HEK293 (cell line): ENCODE results near the gene CTNNA2.

Experiments
- CTCF ChIA-PET: fragments of 350-600 bp; formaldehyde crosslinking; extraction: SDS; loops from one replicate; lab custom pipeline; 2021; ENCODE audit warnings: antibody characterized with exemption; lab: Yijun Ruan, JAX
- POLR2A ChIA-PET: fragments of 300-600 bp; formaldehyde crosslinking; extraction: SDS; loops from one replicate; lab custom pipeline; 2020; ENCODE audit warnings: antibody characterized with exemption, inconsistent platforms; lab: Yijun Ruan, JAX
- H3K27ac ChIP-seq: fragments of 200-500 bp; sonication (Bioruptor generic); 2 replicates; pipeline ENCODE4 v1.5.1; 2014; ENCODE audit warnings: low read depth, low read length, control low read depth, inconsistent platforms; ENCODE audit errors: extremely low read depth
- H3K36me3 ChIP-seq, 2 experiments: fragments of 200-500 bp in 1 of 2; sonication (Bioruptor generic) in 1 of 2; 1 replicate in 1 of 2; 2 replicates in 1 of 2; pipeline ENCODE4 v1.5.1; 2014 to 2017; ENCODE audit warnings: inconsistent platforms in 2 of 2, low read length in 2 of 2; ENCODE audit not compliant: control insufficient read depth in 2 of 2, insufficient read depth in 1 of 2
- H3K4me1 ChIP-seq: fragments of 200-500 bp; sonication (Bioruptor generic); 2 replicates; pipeline ENCODE4 v1.5.1; 2014; ENCODE audit warnings: mild to moderate bottlenecking, low read length, inconsistent platforms; ENCODE audit not compliant: control insufficient read depth, insufficient read depth
- H3K4me3 ChIP-seq: 2 replicates; pipeline ENCODE4 v1.5.1; 2011; ENCODE audit warnings: low read depth, mild to moderate bottlenecking, control low read depth, low read length, moderate library complexity
- H3K9me3 ChIP-seq: fragments of 200-500 bp; sonication (Bioruptor generic); 2 replicates; pipeline ENCODE4 v1.5.1; 2014; ENCODE audit warnings: low read depth, low read length, inconsistent platforms; ENCODE audit not compliant: control insufficient read depth, insufficient read depth
- HOXA7 ChIP-seq: sonication (generic); formaldehyde crosslinking; IDR thresholded peaks from 2 replicates; pipeline ENCODE4 v1.8.1; 2022; ENCODE audit warnings: missing genetic modification reagents, borderline replicate concordance
- KLF10 ChIP-seq: fragments of 450-650 bp; IDR thresholded peaks from 2 replicates; pipeline ENCODE4 v1.5.1; 2018; ENCODE audit warnings: missing biosample characterization, mild to moderate bottlenecking, missing genetic modification characterization
- KLF8 ChIP-seq: fragments of 450-650 bp; formaldehyde crosslinking; IDR thresholded peaks from 2 replicates; pipeline ENCODE4 v1.5.1; 2016; ENCODE audit warnings: missing biosample characterization, missing genetic modification characterization
- OVOL3 ChIP-seq: fragments of 450-650 bp; formaldehyde crosslinking; IDR thresholded peaks from 2 replicates; pipeline ENCODE4 v1.5.1; 2016; ENCODE audit warnings: missing biosample characterization, missing genetic modification characterization
- SP3 ChIP-seq: fragments of 450-650 bp; formaldehyde crosslinking; IDR thresholded peaks from 2 replicates; pipeline ENCODE4 v1.5.1; 2016; ENCODE audit warnings: missing biosample characterization, missing genetic modification characterization
- SP7 ChIP-seq: fragments of 450-650 bp; formaldehyde crosslinking; IDR thresholded peaks from 2 replicates; pipeline ENCODE4 v1.5.1; 2016; ENCODE audit warnings: missing biosample characterization, missing genetic modification characterization
- TRIM28 ChIP-seq: IDR thresholded peaks from 2 replicates; pipeline ENCODE4 v1.6.1; 2011; ENCODE audit warnings: low read length, control low read depth, borderline replicate concordance
- ZNF133 ChIP-seq: fragments of 450-650 bp; formaldehyde crosslinking; IDR thresholded peaks from 2 replicates; pipeline ENCODE4 v1.5.1; 2016; ENCODE audit warnings: missing biosample characterization, missing genetic modification characterization
- ZNF146 ChIP-seq: fragments of 450-650 bp; formaldehyde crosslinking; IDR thresholded peaks from 2 replicates; pipeline ENCODE4 v1.5.1; 2016; ENCODE audit warnings: missing biosample characterization, missing genetic modification characterization
- ZNF155 ChIP-seq: fragments of 450-650 bp; formaldehyde crosslinking; IDR thresholded peaks from 2 replicates; pipeline ENCODE4 v1.5.1; 2016; ENCODE audit warnings: missing biosample characterization, missing genetic modification characterization
- ZNF169 ChIP-seq: fragments of 450-650 bp; formaldehyde crosslinking; IDR thresholded peaks from 2 replicates; pipeline ENCODE4 v1.5.1; 2016; ENCODE audit warnings: missing biosample characterization, missing genetic modification characterization
- ZNF266 ChIP-seq: fragments of 450-650 bp; formaldehyde crosslinking; IDR thresholded peaks from 2 replicates; pipeline ENCODE4 v1.5.1; 2016; ENCODE audit warnings: missing biosample characterization, missing genetic modification characterization, low read depth
- ZNF423 ChIP-seq: fragments of 450-650 bp; formaldehyde crosslinking; IDR thresholded peaks from 2 replicates; pipeline ENCODE4 v1.5.1; 2016; ENCODE audit warnings: missing biosample characterization, missing genetic modification characterization
- ZNF548 ChIP-seq: fragments of 450-650 bp; formaldehyde crosslinking; IDR thresholded peaks from 2 replicates; pipeline ENCODE4 v1.5.1; 2016; ENCODE audit warnings: missing biosample characterization, missing genetic modification characterization
- ZNF549 ChIP-seq: fragments of 450-650 bp; IDR thresholded peaks from 2 replicates; pipeline ENCODE4 v1.5.1; 2018; ENCODE audit warnings: missing biosample characterization, missing genetic modification characterization, mild to moderate bottlenecking, inconsistent platforms, moderate library complexity
- ZNF560 ChIP-seq: fragments of 450-650 bp; formaldehyde crosslinking; IDR thresholded peaks from 2 replicates; pipeline ENCODE4 v1.5.1; 2017; ENCODE audit warnings: missing biosample characterization, missing genetic modification characterization, borderline replicate concordance
- ZNF561 ChIP-seq: fragments of 450-650 bp; IDR thresholded peaks from 2 replicates; pipeline ENCODE4 v1.5.1; 2018; ENCODE audit warnings: missing biosample characterization, missing genetic modification characterization, borderline replicate concordance
- ZNF571 ChIP-seq: fragments of 450-650 bp; formaldehyde crosslinking; IDR thresholded peaks from 2 replicates; pipeline ENCODE4 v1.5.0; 2017; ENCODE audit warnings: missing biosample characterization, missing genetic modification characterization
- ZNF610 ChIP-seq: fragments of 450-650 bp; formaldehyde crosslinking; IDR thresholded peaks from 2 replicates; pipeline ENCODE4 v1.5.1; 2016; ENCODE audit warnings: missing biosample characterization, missing genetic modification characterization, borderline replicate concordance
- ZNF792 ChIP-seq: fragments of 450-650 bp; formaldehyde crosslinking; IDR thresholded peaks from 2 replicates; pipeline ENCODE4 v1.5.1; 2016; ENCODE audit warnings: missing biosample characterization, missing genetic modification characterization
- ZSCAN16 ChIP-seq: fragments of 450-650 bp; formaldehyde crosslinking; IDR thresholded peaks from 2 replicates; pipeline ENCODE4 v1.5.1; 2016; ENCODE audit warnings: missing biosample characterization, missing genetic modification characterization
- TF ChIP-seq, protein P1 (sequence below): fragments of 450-650 bp; formaldehyde crosslinking; IDR thresholded peaks from 2 replicates; pipeline ENCODE4 v1.5.1; 2016; ENCODE audit warnings: missing biosample characterization, missing genetic modification characterization
- TF ChIP-seq, protein P2 (sequence below): fragments of 450-650 bp; formaldehyde crosslinking; IDR thresholded peaks from 2 replicates; pipeline ENCODE4 v1.5.1; 2017; ENCODE audit warnings: missing biosample characterization, missing genetic modification characterization

CTNNA2 gene

DNA sequence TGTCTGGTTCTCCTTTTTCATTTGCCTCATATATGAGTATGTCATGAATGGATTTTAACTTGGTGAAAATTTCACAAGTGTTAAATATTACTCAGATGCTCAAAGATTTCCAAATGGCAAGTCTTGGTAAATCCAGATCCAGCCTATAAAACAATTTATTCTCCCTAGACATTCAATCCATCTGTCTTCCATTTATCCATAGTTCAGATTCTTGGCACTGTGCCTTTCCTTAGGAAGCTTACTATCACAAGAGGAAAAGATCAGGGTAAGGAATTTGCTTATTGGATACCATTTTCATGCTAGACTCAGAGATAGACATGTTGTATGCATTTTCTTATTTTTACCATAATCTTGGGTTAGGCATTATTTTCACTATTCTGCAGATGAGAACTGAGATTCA is 864.2 kb downstream of the CTNNA2 start:
- H3K4me1 ChIP-seq = no peaks in the 10 kb centered on the region
- H3K27ac ChIP-seq = no peak overlapping the region
- no peak overlapping the region for H3K4me3 ChIP-seq
- ChIA-PET POLR2A (no interaction called here), CTCF (no interaction called here)
- TF ChIP-seq ZNF133 (no peak), ZNF266 (tag by site-specific recombination) (no peak), ZNF549 (tag by site-specific recombination) (no peak), ZNF561 (tag by site-specific recombination) (no peak), OVOL3 (no peak), ZNF548 (tag by site-specific recombination) (no peak), KLF8 (tag by site-specific recombination) (no peak), SP3 (no peak), HOXA7 (CRISPR knock-in tag) (no peak), TRIM28 (no peak), KLF10 (no peak), ZNF560 (tag by site-specific recombination) (no peak)
- TF ChIP-seq, protein P1, sequence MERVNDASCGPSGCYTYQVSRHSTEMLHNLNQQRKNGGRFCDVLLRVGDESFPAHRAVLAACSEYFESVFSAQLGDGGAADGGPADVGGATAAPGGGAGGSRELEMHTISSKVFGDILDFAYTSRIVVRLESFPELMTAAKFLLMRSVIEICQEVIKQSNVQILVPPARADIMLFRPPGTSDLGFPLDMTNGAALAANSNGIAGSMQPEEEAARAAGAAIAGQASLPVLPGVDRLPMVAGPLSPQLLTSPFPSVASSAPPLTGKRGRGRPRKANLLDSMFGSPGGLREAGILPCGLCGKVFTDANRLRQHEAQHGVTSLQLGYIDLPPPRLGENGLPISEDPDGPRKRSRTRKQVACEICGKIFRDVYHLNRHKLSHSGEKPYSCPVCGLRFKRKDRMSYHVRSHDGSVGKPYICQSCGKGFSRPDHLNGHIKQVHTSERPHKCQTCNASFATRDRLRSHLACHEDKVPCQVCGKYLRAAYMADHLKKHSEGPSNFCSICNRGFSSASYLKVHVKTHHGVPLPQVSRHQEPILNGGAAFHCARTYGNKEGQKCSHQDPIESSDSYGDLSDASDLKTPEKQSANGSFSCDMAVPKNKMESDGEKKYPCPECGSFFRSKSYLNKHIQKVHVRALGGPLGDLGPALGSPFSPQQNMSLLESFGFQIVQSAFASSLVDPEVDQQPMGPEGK (tag by site-specific recombination) = no peak
- H3K9me3 ChIP-seq = no peaks in the 10 kb centered on the region
- H3K36me3 ChIP-seq = no peaks in the 10 kb centered on the region

DNA sequence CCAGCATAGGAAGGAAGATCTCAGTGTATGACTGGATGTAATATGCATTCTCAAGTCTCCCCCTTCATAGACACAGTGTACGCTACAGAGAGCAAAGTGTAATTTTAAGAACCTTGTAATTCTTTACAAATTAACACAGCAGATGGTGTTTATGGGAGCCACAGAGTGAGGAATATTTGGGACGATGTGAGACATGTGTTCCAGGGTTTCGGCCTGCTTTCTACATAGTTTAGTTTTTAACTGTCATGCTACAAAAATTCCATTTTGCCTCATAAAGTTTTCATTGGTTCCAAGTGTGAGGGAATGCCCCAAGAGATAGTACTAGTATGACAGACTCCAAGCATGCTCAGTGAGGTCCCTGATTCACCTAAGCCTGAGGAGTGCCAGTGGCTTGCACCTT is 867.9 kb downstream of the CTNNA2 start:
- CTCF ChIA-PET = no interaction called here

DNA sequence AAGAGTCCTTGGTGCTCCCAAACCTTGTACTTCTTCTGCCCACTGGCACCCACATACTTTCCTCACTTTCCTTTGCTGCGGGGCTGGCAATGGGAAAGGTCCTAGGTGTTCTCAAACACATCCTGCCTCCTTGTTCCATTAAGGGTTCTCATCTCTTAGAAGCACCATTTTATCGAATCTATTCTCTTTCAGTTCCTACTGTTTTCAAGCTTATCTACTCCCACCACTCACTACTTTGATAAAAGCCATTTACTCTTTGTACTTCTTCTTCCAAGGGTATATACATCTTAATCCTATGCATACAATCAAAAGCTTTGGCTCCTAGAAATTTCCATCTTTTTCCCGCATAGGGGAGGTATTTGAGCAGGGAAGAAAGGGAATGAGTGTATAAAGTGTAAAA is 868.8 kb downstream of the CTNNA2 start:
- CTCF ChIA-PET = no interaction called here

More for the DNA sequence above, 867.9 kb downstream of the CTNNA2 start:
- H3K4me3 ChIP-seq = no peak overlapping the region
- no peak for TF ChIP-seq ZNF169
- TF ChIP-seq SP7 (tag by site-specific recombination) = no peak
- TF ChIP-seq ZNF133 = no peak
- no peak for TF ChIP-seq ZNF610 (tag by site-specific recombination)
- TF ChIP-seq, protein P2, sequence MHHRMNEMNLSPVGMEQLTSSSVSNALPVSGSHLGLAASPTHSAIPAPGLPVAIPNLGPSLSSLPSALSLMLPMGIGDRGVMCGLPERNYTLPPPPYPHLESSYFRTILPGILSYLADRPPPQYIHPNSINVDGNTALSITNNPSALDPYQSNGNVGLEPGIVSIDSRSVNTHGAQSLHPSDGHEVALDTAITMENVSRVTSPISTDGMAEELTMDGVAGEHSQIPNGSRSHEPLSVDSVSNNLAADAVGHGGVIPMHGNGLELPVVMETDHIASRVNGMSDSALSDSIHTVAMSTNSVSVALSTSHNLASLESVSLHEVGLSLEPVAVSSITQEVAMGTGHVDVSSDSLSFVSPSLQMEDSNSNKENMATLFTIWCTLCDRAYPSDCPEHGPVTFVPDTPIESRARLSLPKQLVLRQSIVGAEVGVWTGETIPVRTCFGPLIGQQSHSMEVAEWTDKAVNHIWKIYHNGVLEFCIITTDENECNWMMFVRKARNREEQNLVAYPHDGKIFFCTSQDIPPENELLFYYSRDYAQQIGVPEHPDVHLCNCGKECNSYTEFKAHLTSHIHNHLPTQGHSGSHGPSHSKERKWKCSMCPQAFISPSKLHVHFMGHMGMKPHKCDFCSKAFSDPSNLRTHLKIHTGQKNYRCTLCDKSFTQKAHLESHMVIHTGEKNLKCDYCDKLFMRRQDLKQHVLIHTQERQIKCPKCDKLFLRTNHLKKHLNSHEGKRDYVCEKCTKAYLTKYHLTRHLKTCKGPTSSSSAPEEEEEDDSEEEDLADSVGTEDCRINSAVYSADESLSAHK (tag by site-specific recombination) = no peak
- TF ChIP-seq ZNF571 (tag by site-specific recombination) = no peak
- H3K36me3 ChIP-seq = no peaks in the 10 kb centered on the region
- H3K9me3 ChIP-seq = no peaks in the 10 kb centered on the region
- no peaks in the 10 kb centered on the region for H3K4me1 ChIP-seq
- POLR2A ChIA-PET = no interaction called here
- H3K27ac ChIP-seq = no peak overlapping the region

More for the DNA sequence above, 868.8 kb downstream of the CTNNA2 start:
- TF ChIP-seq ZNF155 (tag by site-specific recombination) (no peak), ZNF423 (tag by site-specific recombination) (no peak), ZNF792 (tag by site-specific recombination) (no peak), ZNF146 (no peak), ZSCAN16 (tag by site-specific recombination) (no peak)
- TF ChIP-seq, all 188 proteins: peak for 0
- POLR2A ChIA-PET = no interaction called here
- H3K4me3 ChIP-seq = no peak overlapping the region
- no peaks in the 10 kb centered on the region for H3K9me3 ChIP-seq
- no peak overlapping the region for H3K27ac ChIP-seq
- no peaks in the 10 kb centered on the region for H3K36me3 ChIP-seq
- no peaks in the 10 kb centered on the region for H3K4me1 ChIP-seq
